NCI-H2029 treated with DMSO at 0.1 percent for 48 hours (cell line): Measurements from ENCODE around the gene DPP7.
"Not testable (repeated sequence)": the region's sequence is repeated elsewhere in the genome, so short reads cannot be mapped to it uniquely, and the experiment has no call there.

Source experiments
- DNase-seq: peaks from one replicate; lab custom pipeline; 2025; lab: John Stamatoyannopoulos, UW

Gene DPP7

GRCh38 chr9:137128862-137129455 lies 14.4 kb upstream of the DPP7 start:
- DNase-seq, result no peak

GRCh38 chr9:137128158-137128861 lies 13.8 kb upstream of the DPP7 start:
- no peak for DNase-seq

- DNase-seq, result no peak
Measured at GRCh38 chr9:137127301-137128157, 13.0 kb upstream of the DPP7 start.

GRCh38 chr9:137126786-137127185 lies 12.3 kb upstream of the DPP7 start:
- no peak for DNase-seq

GRCh38 chr9:137123952-137124462 lies 9.5 kb upstream of the DPP7 start:
- DNase-seq, result not testable (repeated sequence)

- DNase-seq, result no peak
Measured at GRCh38 chr9:137123468-137123837, 8.9 kb upstream of the DPP7 start.

- DNase-seq, result not testable (repeated sequence)
Measured at GRCh38 chr9:137122796-137123467, 8.4 kb upstream of the DPP7 start.

- DNase-seq, result not testable (repeated sequence)
Measured at GRCh38 chr9:137121927-137122795, 7.6 kb upstream of the DPP7 start.

GRCh38 chr9:137118092-137118603 lies 3.6 kb upstream of the DPP7 start:
- not testable (repeated sequence) for DNase-seq

GRCh38 chr9:137117269-137117731 lies 2.8 kb upstream of the DPP7 start:
- DNase-seq, result no peak

- DNase-seq, result no peak
Measured at GRCh38 chr9:137116728-137117127, 2.2 kb upstream of the DPP7 start.

- no peak for DNase-seq
Measured at GRCh38 chr9:137116027-137116507, 1.5 kb upstream of the DPP7 start.

GRCh38 chr9:137115394-137116026 lies 977 bp upstream of the DPP7 start:
- no peak for DNase-seq

- no peak for DNase-seq
Measured at GRCh38 chr9:137114220-137114612, 317 bp downstream of the DPP7 start.

GRCh38 chr9:137113385-137114159 lies 961 bp downstream of the DPP7 start:
- DNase-seq, result no peak

- no peak for DNase-seq
Measured at GRCh38 chr9:137112564-137113384, 1.8 kb downstream of the DPP7 start.

- DNase-seq, result no peak
Measured at GRCh38 chr9:137111788-137112563, 2.6 kb downstream of the DPP7 start.
